Liver (tissue), 9 donors: ENCODE data around the gene FBXO38. TPM values are rescaled to one million over a fixed set of nuclear protein-coding genes. Genes with fewer than 3 reads are reported as not detected.

Experiments used
- DNase-seq: peaks from one replicate; pipeline ENCODE4 v3.0.0-alpha.2; 2017; ENCODE audit warnings: low spot score
- H3K27ac ChIP-seq, 2 donors: one replicate each; pipeline ENCODE4 v1.7.0; 2013; ENCODE audit warnings: inconsistent platforms in 2 of 2, low read length in 2 of 2, control low read depth in 1 of 2, low read depth in 1 of 2, mild to moderate bottlenecking in 1 of 2
- H3K27me3 ChIP-seq, 4 donors: one replicate each; pipeline versions ENCODE4 v1.6.1 to v1.7.0; 2013; ENCODE audit warnings: low read length in 3 of 4, inconsistent platforms in 1 of 4, mild to moderate bottlenecking in 1 of 4, moderate library complexity in 1 of 4; ENCODE audit not compliant: control insufficient read depth in 4 of 4, insufficient read depth in 4 of 4
- H3K36me3 ChIP-seq, 4 donors: one replicate each; pipeline versions ENCODE4 v1.6.1 to v1.7.0; 2013; ENCODE audit warnings: low read length in 3 of 4, mild to moderate bottlenecking in 3 of 4, low read depth in 1 of 4, moderate library complexity in 1 of 4; ENCODE audit not compliant: control insufficient read depth in 4 of 4, insufficient read depth in 3 of 4
- H3K4me1 ChIP-seq, 4 donors: one replicate each; pipeline versions ENCODE4 v1.6.1 to v1.7.0; 2013; ENCODE audit warnings: low read length in 3 of 4, mild to moderate bottlenecking in 3 of 4, moderate library complexity in 1 of 4; ENCODE audit not compliant: control insufficient read depth in 4 of 4, insufficient read depth in 4 of 4
- H3K4me3 ChIP-seq, 3 donors: one replicate each; pipeline versions ENCODE4 v1.6.1 to v1.7.0; 2013; ENCODE audit warnings: low read length in 3 of 3, control low read depth in 1 of 3, low read depth in 1 of 3, mild to moderate bottlenecking in 1 of 3
- H3K9ac ChIP-seq, 2 donors: one replicate each; pipeline ENCODE4 v1.7.0; 2013; ENCODE audit warnings: low read length in 2 of 2, mild to moderate bottlenecking in 2 of 2, moderate library complexity in 2 of 2, control low read depth in 1 of 2, low read depth in 1 of 2
- H3K9me3 ChIP-seq, 4 donors: one replicate each; pipeline versions ENCODE4 v1.6.1 to v1.7.0; 2013; ENCODE audit warnings: low read length in 3 of 4; ENCODE audit not compliant: control insufficient read depth in 4 of 4
- ATF3 ChIP-seq: IDR thresholded peaks from 2 replicates; pipeline ENCODE4 v1.6.1; 2016; ENCODE audit warnings: antibody characterized with exemption
- CTCF ChIP-seq: fragments of 150-350 bp; IDR thresholded peaks from 2 replicates; pipeline ENCODE4 v1.5.1; 2017; ENCODE audit warnings: improper control_type of control experiment, low read depth, low read length; ENCODE audit not compliant: missing input control
- EGR1 ChIP-seq, 2 donors: IDR thresholded peaks; 2 replicates each; pipeline ENCODE4 v1.6.1; 2016 to 2018; ENCODE audit warnings: antibody characterized with exemption in 2 of 2, low read depth in 2 of 2
- FOXA1 ChIP-seq: IDR thresholded peaks from 2 replicates; pipeline ENCODE4 v1.6.1; 2016; ENCODE audit warnings: antibody characterized with exemption
- FOXA2 ChIP-seq: IDR thresholded peaks from 2 replicates; pipeline ENCODE4 v1.6.1; 2016; ENCODE audit warnings: antibody characterized with exemption
- GABPA ChIP-seq, 2 donors: IDR thresholded peaks in 1 of 2; conservative IDR thresholded peaks in 1 of 2; 2 replicates each; pipeline ENCODE4 v1.6.1; 2016; ENCODE audit warnings: antibody characterized with exemption in 2 of 2, mild to moderate bottlenecking in 1 of 2, moderate library complexity in 1 of 2
- HNF4A ChIP-seq, 2 donors: conservative IDR thresholded peaks; 2 replicates each; pipeline ENCODE4 v1.6.1; 2016; ENCODE audit warnings: antibody characterized with exemption in 2 of 2, mild to moderate bottlenecking in 2 of 2
- HNF4G ChIP-seq: IDR thresholded peaks from 2 replicates; pipeline ENCODE4 v1.6.1; 2016; ENCODE audit warnings: antibody characterized with exemption
- JUND ChIP-seq, 2 donors: IDR thresholded peaks; 2 replicates each; pipeline ENCODE4 v1.6.1; 2016; ENCODE audit warnings: antibody characterized with exemption in 2 of 2
- MAX ChIP-seq: IDR thresholded peaks from 2 replicates; pipeline ENCODE4 v1.6.1; 2016; ENCODE audit warnings: antibody characterized with exemption
- NR2F2 ChIP-seq: IDR thresholded peaks from 2 replicates; pipeline ENCODE4 v1.6.1; 2016; ENCODE audit warnings: antibody characterized with exemption
- RAD21 ChIP-seq, 2 donors: IDR thresholded peaks; 2 replicates each; pipeline ENCODE4 v1.6.1; 2016; ENCODE audit warnings: antibody characterized with exemption in 2 of 2, mild to moderate bottlenecking in 2 of 2
- REST ChIP-seq: IDR thresholded peaks from 2 replicates; pipeline ENCODE4 v1.6.1; 2016; ENCODE audit warnings: antibody characterized with exemption, mild to moderate bottlenecking
- RXRA ChIP-seq, 2 donors: IDR thresholded peaks; 2 replicates each; pipeline ENCODE4 v1.6.1; 2017 to 2018; ENCODE audit warnings: antibody characterized with exemption in 2 of 2, mild to moderate bottlenecking in 1 of 2
- SP1 ChIP-seq: IDR thresholded peaks from 2 replicates; pipeline ENCODE4 v1.6.1; 2018; ENCODE audit warnings: antibody characterized with exemption, mild to moderate bottlenecking
- TAF1 ChIP-seq: conservative IDR thresholded peaks from 2 replicates; pipeline ENCODE4 v1.6.1; 2016; ENCODE audit warnings: antibody characterized with exemption, mild to moderate bottlenecking
- YY1 ChIP-seq: IDR thresholded peaks from 2 replicates; pipeline ENCODE4 v1.6.1; 2016; ENCODE audit warnings: antibody characterized with exemption, mild to moderate bottlenecking
- ZBTB33 ChIP-seq: IDR thresholded peaks from 2 replicates; pipeline ENCODE4 v1.6.1; 2016; ENCODE audit warnings: antibody characterized with exemption
- WGBS: extraction: QIAGEN DNeasy Blood & Tissue Kit; methylation state at CpG from one replicate; pipeline ENCODE4 v1.1.7; 2013; 5-methylcytosine and 5-hydroxymethylcytosine counted together
- polyA plus RNA-seq, 2 donors: library from polyadenylated mRNA; stranded (reverse) in 1 of 2; unstranded in 1 of 2; fragments of 200-250 nt in 1 of 2; fragments of >200 nt in 1 of 2; fragmentation: Nextera tagmentation in 1 of 2; extraction: Ambion mirVana in 1 of 2; gene quantifications; one replicate each; pipeline versions ENCODE4 v1.2.1 to v1.2.3, GENCODE V29; 2013 to 2015
- total RNA-seq, 2 donors: library from RNA; depleted of rRNA; stranded (reverse); fragments of >200 nt; gene quantifications; one replicate each; pipeline ENCODE4 v1.2.3, GENCODE V29; 2014
- donor health status: healthy.
- donor health status: healthy.
- donor health status: healthy.
- donor health status: healthy.
- donor health status: healthy.

Gene FBXO38
- total and polyA plus RNA-seq, 4 donors, result 8.2 to 40.9 (median 25.3) TPM

- no peak for DNase-seq
- no peaks in the 10 kb centered on the region for H3K27me3 ChIP-seq
- H3K9ac ChIP-seq, result no peak overlapping the region
- TF ChIP-seq NR2F2 (no peak), YY1 (no peak), HNF4G (no peak), REST (no peak), MAX (no peak), GABPA (IDR thresholded peaks at IDR 0.05 in 1 of 2, conservative IDR thresholded peaks at IDR 0.05 in 1 of 2) (no peak), ZBTB33 (no peak), FOXA2 (no peak), EGR1 (IDR thresholded peaks at IDR 0.05; ENCODE audit: low read depth in 2 of 2) (no peak), JUND (IDR thresholded peaks at IDR 0.05) (no peak), HNF4A (conservative IDR thresholded peaks at IDR 0.05) (no peak)
- H3K4me3 ChIP-seq, result no peak overlapping the region
- no peak overlapping the region for H3K27ac ChIP-seq
- WGBS, result 49% methylated on average over 10 of the region's 10 CpGs
- H3K4me1 ChIP-seq, result peaks cover 11 to 26% (median 13%) of the 10 kb centered on the region in 4 donors
- no peaks in the 10 kb centered on the region for H3K9me3 ChIP-seq
- H3K36me3 ChIP-seq, result no peaks in the 10 kb centered on the region
Measured at GRCh38 chr5:148491015-148491792, 107.4 kb downstream of the FBXO38 start.

GRCh38 chr5:148491793-148492184 lies 108.0 kb downstream of the FBXO38 start:
- Histone ChIP-seq H3K4me1 (peaks cover 11 to 26% (median 13%) of the 10 kb centered on the region in 4 donors), H3K27ac (no peak overlapping the region), H3K27me3 (no peaks in the 10 kb centered on the region), H3K4me3 (no peak overlapping the region), H3K9me3 (no peaks in the 10 kb centered on the region), H3K36me3 (no peaks in the 10 kb centered on the region), H3K9ac (no peak overlapping the region)
- no peak for DNase-seq
- 23% methylated on average over 6 of the region's 6 CpGs for WGBS
- TF ChIP-seq HNF4G (no peak), TAF1 (peak; percentile 45), MAX (peak; percentile 70), EGR1 (IDR thresholded peaks at IDR 0.05; ENCODE audit: low read depth in 2 of 2) (no peak), RAD21 (IDR thresholded peaks at IDR 0.05) (peak; percentile 53 to 63), REST (peak; percentile 65), ATF3 (peak; percentile 60), NR2F2 (peak; percentile 20), FOXA2 (no peak), HNF4A (conservative IDR thresholded peaks at IDR 0.05) (peak; percentile 73 to 85), SP1 (peak; percentile 88), FOXA1 (no peak), RXRA (IDR thresholded peaks at IDR 0.05) (peak; percentile 100), GABPA (IDR thresholded peaks at IDR 0.05 in 1 of 2, conservative IDR thresholded peaks at IDR 0.05 in 1 of 2) (peak in 1 of 2 donors; percentile 19), CTCF (peak; percentile 21)
